ENCODE data around the gene SLC39A6. TPM values are rescaled to one million over a fixed set of nuclear protein-coding genes. Genes with fewer than 3 reads are reported as not detected.
"Not testable (repeated sequence)": the region's sequence is repeated elsewhere in the genome, so short reads cannot be mapped to it uniquely, and the experiment has no call there.

Gene SLC39A6
- total RNA-seq, 2 donors from 2014 or later: 27.6 to 42.2 TPM

- DNase-seq (ENCODE audit: low spot score): no peak
- peaks cover 6 to 13% of the 10 kb centered on the region in 2 donors for H3K4me1 ChIP-seq (ENCODE audit: control insufficient read depth in 1 of 2, low read depth in 2 of 2)
- no peak for ATAC-seq (ENCODE audit: insufficient number of reproducible peaks, low FRiP score, low read depth)
- peaks cover 14% of the 10 kb centered on the region for H3K36me3 ChIP-seq
- no peak for TF ChIP-seq CTCF (IDR thresholded peaks at IDR 0.05)
- no peaks in the 10 kb centered on the region for H3K27me3 ChIP-seq (replicated peaks; ENCODE audit: insufficient read depth)
- no peak overlapping the region for H3K4me3 ChIP-seq
- H3K27ac ChIP-seq: no peak overlapping the region
- H3K9me3 ChIP-seq: no peaks in the 10 kb centered on the region
Observed at GRCh38 chr18:36124841-36125240, 4.3 kb downstream of the SLC39A6 start.

GRCh38 chr18:36120297-36120696 is 8.8 kb downstream of the SLC39A6 start:
- H3K4me3 ChIP-seq: no peak overlapping the region
- H3K27ac ChIP-seq: no peak overlapping the region
- peaks cover 26% of the 10 kb centered on the region for H3K36me3 ChIP-seq
- no peak for TF ChIP-seq CTCF (IDR thresholded peaks at IDR 0.05)
- H3K9me3 ChIP-seq: no peaks in the 10 kb centered on the region
- H3K4me1 ChIP-seq (ENCODE audit: control insufficient read depth in 1 of 2, low read depth in 2 of 2): no peaks in the 10 kb centered on the region
- no peak for ATAC-seq (ENCODE audit: insufficient number of reproducible peaks, low FRiP score, low read depth)
- DNase-seq (ENCODE audit: low spot score): no peak
- no peaks in the 10 kb centered on the region for H3K27me3 ChIP-seq (replicated peaks; ENCODE audit: insufficient read depth)

- not testable (repeated sequence) for H3K9me3 ChIP-seq; H3K27me3 ChIP-seq (replicated peaks; ENCODE audit: insufficient read depth); H3K4me3 ChIP-seq; H3K27ac ChIP-seq; H3K4me1 ChIP-seq (ENCODE audit: control insufficient read depth in 1 of 2, low read depth in 2 of 2); DNase-seq (ENCODE audit: low spot score); ATAC-seq (ENCODE audit: insufficient number of reproducible peaks, low FRiP score, low read depth)
- H3K36me3 ChIP-seq: peaks cover 32% of the 10 kb centered on the region
Observed at GRCh38 chr18:36116771-36117170, 12.4 kb downstream of the SLC39A6 start.

GRCh38 chr18:36114738-36115137 is 14.4 kb downstream of the SLC39A6 start:
- Histone ChIP-seq H3K27me3 (replicated peaks; ENCODE audit: insufficient read depth) (no peaks in the 10 kb centered on the region), H3K4me1 (ENCODE audit: control insufficient read depth in 1 of 2, low read depth in 2 of 2) (no peaks in the 10 kb centered on the region), H3K36me3 (peaks cover 34% of the 10 kb centered on the region), H3K27ac (no peak overlapping the region), H3K4me3 (no peak overlapping the region), H3K9me3 (no peaks in the 10 kb centered on the region)
- ATAC-seq (ENCODE audit: insufficient number of reproducible peaks, low FRiP score, low read depth) (no peak), DNase-seq (ENCODE audit: low spot score) (no peak)
- TF ChIP-seq CTCF (IDR thresholded peaks at IDR 0.05): no peak

- H3K27ac ChIP-seq: no peak overlapping the region
- H3K27me3 ChIP-seq (replicated peaks; ENCODE audit: insufficient read depth): no peaks in the 10 kb centered on the region
- H3K4me3 ChIP-seq: no peak overlapping the region
- peaks cover 34% of the 10 kb centered on the region for H3K36me3 ChIP-seq
- no peaks in the 10 kb centered on the region for H3K9me3 ChIP-seq
- ATAC-seq (ENCODE audit: insufficient number of reproducible peaks, low FRiP score, low read depth) (no peak), DNase-seq (ENCODE audit: low spot score) (no peak)
- no peak for TF ChIP-seq CTCF (IDR thresholded peaks at IDR 0.05)
- no peaks in the 10 kb centered on the region for H3K4me1 ChIP-seq (ENCODE audit: control insufficient read depth in 1 of 2, low read depth in 2 of 2)
Observed at GRCh38 chr18:36114251-36114650, 14.9 kb downstream of the SLC39A6 start.

GRCh38 chr18:36112302-36112701 is 16.8 kb downstream of the SLC39A6 start:
- DNase-seq (ENCODE audit: low spot score) (no peak), ATAC-seq (ENCODE audit: insufficient number of reproducible peaks, low FRiP score, low read depth) (no peak)
- Histone ChIP-seq H3K27ac (no peak overlapping the region), H3K9me3 (no peaks in the 10 kb centered on the region), H3K27me3 (replicated peaks; ENCODE audit: insufficient read depth) (no peaks in the 10 kb centered on the region), H3K4me3 (no peak overlapping the region), H3K4me1 (ENCODE audit: control insufficient read depth in 1 of 2, low read depth in 2 of 2) (no peaks in the 10 kb centered on the region), H3K36me3 (peaks cover 34% of the 10 kb centered on the region)
- no peak for TF ChIP-seq CTCF (IDR thresholded peaks at IDR 0.05)

Data from thoracic aorta (tissue), 2 donors.